Smooth muscle cell (in vitro differentiated cells): ENCODE data around the gene OSTF1. TPM values are rescaled to one million over a fixed set of nuclear protein-coding genes. Genes with fewer than 3 reads are reported as not detected.
A peak's percentile ranks its signal among the peaks of the same experiment; 100 is the strongest.

Experiments used
- DNase-seq: peaks from one replicate; lab custom pipeline; 2025; ENCODE audit not compliant: unreplicated experiment; lab: John Stamatoyannopoulos, UW
- H2AFZ ChIP-seq: fragments of 200-600 bp; sonication (generic); 2 replicates; pipeline ENCODE4 v1.6.0; 2016; ENCODE audit warnings: antibody characterized with exemption, low read depth, mild to moderate bottlenecking
- H3F3A ChIP-seq: fragments of 200-600 bp; sonication (generic); 2 replicates; pipeline ENCODE4 v1.6.0; 2017; ENCODE audit warnings: antibody characterized with exemption, low read depth
- H3K27ac ChIP-seq: fragments of 200-600 bp; sonication (generic); 2 replicates; pipeline ENCODE4 v1.5.1; 2016; ENCODE audit warnings: low read depth, mild to moderate bottlenecking
- H3K27me3 ChIP-seq: fragments of 200-600 bp; sonication (generic); 2 replicates; pipeline ENCODE4 v1.6.1; 2016; ENCODE audit warnings: low read depth, mild to moderate bottlenecking
- H3K36me3 ChIP-seq: fragments of 200-600 bp; sonication (generic); 2 replicates; pipeline ENCODE4 v1.5.1; 2016; ENCODE audit warnings: low read depth
- H3K4me1 ChIP-seq: fragments of 200-600 bp; sonication (generic); 2 replicates; pipeline ENCODE4 v1.5.1; 2016; ENCODE audit warnings: low read depth
- H3K4me2 ChIP-seq: fragments of 200-600 bp; sonication (generic); 2 replicates; pipeline ENCODE4 v1.6.0; 2016; ENCODE audit warnings: mild to moderate bottlenecking
- H3K4me3 ChIP-seq: fragments of 200-600 bp; sonication (generic); 2 replicates; pipeline ENCODE4 v1.5.1; 2016; ENCODE audit warnings: mild to moderate bottlenecking
- H3K79me2 ChIP-seq: fragments of 200-600 bp; sonication (generic); 2 replicates; pipeline ENCODE4 v1.6.0; 2016; ENCODE audit warnings: low read depth, mild to moderate bottlenecking
- H3K9ac ChIP-seq: fragments of 200-600 bp; sonication (generic); 2 replicates; pipeline ENCODE4 v1.6.0; 2016; ENCODE audit warnings: low read depth
- H3K9me3 ChIP-seq: fragments of 200-600 bp; sonication (generic); replicated peaks from 2 replicates; pipeline ENCODE4 v1.5.1; 2016; ENCODE audit warnings: low read depth
- H4K20me1 ChIP-seq: fragments of 200-600 bp; sonication (generic); 2 replicates; pipeline ENCODE4 v1.6.0; 2016; ENCODE audit warnings: low read depth
- whole genome bisulfite sequencing: methylation state at CpG from one replicate; pipeline ENCODE4 v1.1.7; 2016; ENCODE audit warnings: low lambda C conversion rate; 5-methylcytosine and 5-hydroxymethylcytosine counted together
- polyA plus RNA-seq: library from polyadenylated mRNA; unstranded; fragments of >200 nt; fragmentation: Nextera tagmentation; extraction: Ambion mirVana; gene quantifications from 2 replicates; pipeline ENCODE4 v1.2.1, GENCODE V29; 2016
- total RNA-seq: library from RNA; depleted of rRNA; stranded (reverse); fragments of >200 nt; gene quantifications from 2 replicates; pipeline ENCODE4 v1.2.3, GENCODE V29; 2014
- TF ChIP-seq, protein P1 (sequence below): fragments of 200-600 bp; sonication (generic); IDR thresholded peaks from 2 replicates; pipeline ENCODE4 v1.5.1; 2017; ENCODE audit warnings: borderline replicate concordance, mild to moderate bottlenecking, antibody characterized with exemption; ENCODE audit not compliant: insufficient read depth, poor library complexity, severe bottlenecking

OSTF1 gene
- total and polyA plus RNA-seq, 2 experiments from 2014 or later = 40.6 to 44.5 TPM

DNA sequence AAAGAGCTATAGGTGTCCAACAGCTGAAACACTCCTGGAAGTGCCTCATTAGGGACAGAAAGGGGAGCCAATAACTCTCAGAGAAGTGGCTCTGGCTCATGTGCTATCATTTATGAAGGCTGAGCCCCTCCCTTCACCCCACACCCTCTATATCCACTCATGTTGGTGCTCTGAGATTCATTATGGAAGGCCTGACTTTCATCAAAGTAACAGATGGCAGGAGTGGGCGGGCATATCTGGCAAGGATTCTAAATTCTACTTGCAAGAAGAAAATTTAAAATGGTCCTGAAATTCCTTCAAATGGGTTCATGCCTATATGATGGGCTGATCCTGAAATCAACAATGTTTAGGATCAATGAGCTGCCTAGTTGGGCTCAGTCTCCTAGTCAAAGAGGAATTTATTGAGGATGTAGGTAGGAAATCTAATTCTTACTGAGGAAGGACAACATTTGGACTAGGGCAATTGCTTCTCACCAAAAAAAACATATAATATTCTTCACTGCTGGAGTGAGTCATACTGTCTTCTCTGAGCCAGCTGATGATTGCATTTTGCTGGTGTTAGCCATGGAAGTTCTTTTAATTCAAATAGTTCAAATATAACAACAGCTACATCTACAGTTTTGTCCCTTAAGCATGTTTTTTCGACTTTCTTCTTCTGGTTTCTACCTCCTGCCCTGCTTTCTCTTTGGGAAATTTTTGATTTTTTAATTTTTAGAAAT is 23.8 kb upstream of the OSTF1 start:
- peak overlapping the region; percentile 32 for H3K4me2 ChIP-seq
- H3K9me3 ChIP-seq = no peaks in the 10 kb centered on the region
- 90% methylated on average over 2 of the region's 2 CpGs for WGBS
- no peak overlapping the region for H3K9ac ChIP-seq
- no peaks in the 10 kb centered on the region for H3K27me3 ChIP-seq
- H3K27ac ChIP-seq = peak overlapping the region; percentile 27
- H3K79me2 ChIP-seq = no peaks in the 10 kb centered on the region
- no peak for DNase-seq
- peaks cover 8% of the 10 kb centered on the region for H3F3A ChIP-seq
- H2AFZ ChIP-seq = no peak overlapping the region
- no peaks in the 10 kb centered on the region for H4K20me1 ChIP-seq
- TF ChIP-seq, protein P1, sequence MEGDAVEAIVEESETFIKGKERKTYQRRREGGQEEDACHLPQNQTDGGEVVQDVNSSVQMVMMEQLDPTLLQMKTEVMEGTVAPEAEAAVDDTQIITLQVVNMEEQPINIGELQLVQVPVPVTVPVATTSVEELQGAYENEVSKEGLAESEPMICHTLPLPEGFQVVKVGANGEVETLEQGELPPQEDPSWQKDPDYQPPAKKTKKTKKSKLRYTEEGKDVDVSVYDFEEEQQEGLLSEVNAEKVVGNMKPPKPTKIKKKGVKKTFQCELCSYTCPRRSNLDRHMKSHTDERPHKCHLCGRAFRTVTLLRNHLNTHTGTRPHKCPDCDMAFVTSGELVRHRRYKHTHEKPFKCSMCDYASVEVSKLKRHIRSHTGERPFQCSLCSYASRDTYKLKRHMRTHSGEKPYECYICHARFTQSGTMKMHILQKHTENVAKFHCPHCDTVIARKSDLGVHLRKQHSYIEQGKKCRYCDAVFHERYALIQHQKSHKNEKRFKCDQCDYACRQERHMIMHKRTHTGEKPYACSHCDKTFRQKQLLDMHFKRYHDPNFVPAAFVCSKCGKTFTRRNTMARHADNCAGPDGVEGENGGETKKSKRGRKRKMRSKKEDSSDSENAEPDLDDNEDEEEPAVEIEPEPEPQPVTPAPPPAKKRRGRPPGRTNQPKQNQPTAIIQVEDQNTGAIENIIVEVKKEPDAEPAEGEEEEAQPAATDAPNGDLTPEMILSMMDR = no peak
- no peaks in the 10 kb centered on the region for H3K36me3 ChIP-seq
- H3K4me3 ChIP-seq = no peak overlapping the region
- no peaks in the 10 kb centered on the region for H3K4me1 ChIP-seq

DNA sequence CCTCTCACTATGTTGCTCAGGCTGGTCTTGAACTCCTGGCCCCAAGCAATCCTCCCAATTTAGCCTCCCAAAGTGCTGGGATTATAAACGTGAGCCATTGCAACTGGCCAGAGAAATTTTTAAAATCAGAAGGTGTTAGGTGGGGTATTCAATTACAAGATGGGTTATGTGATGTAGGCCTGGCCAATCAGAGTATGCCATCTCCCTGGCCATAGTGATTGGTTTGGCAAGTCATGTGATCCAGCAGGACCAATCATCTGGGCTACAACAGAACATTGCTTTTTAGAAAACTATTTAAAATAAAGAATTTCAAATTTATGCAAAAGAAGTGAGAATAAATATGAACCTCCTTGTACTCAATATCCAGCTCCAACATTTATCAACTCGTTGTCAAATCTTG is 22.8 kb upstream of the OSTF1 start:
- no peaks in the 10 kb centered on the region for H3K9me3 ChIP-seq
- no peak overlapping the region for H3K27ac ChIP-seq
- no peaks in the 10 kb centered on the region for H4K20me1 ChIP-seq
- no peak overlapping the region for H3K4me3 ChIP-seq
- H3K79me2 ChIP-seq = no peaks in the 10 kb centered on the region
- H2AFZ ChIP-seq = no peak overlapping the region
- 70% methylated on average over 2 of the region's 2 CpGs for WGBS
- H3K4me1 ChIP-seq = no peaks in the 10 kb centered on the region
- DNase-seq = no peak
- no peaks in the 10 kb centered on the region for H3K27me3 ChIP-seq
- H3F3A ChIP-seq = peaks cover 8% of the 10 kb centered on the region
- no peaks in the 10 kb centered on the region for H3K36me3 ChIP-seq
- H3K9ac ChIP-seq = no peak overlapping the region
- no peak overlapping the region for H3K4me2 ChIP-seq
- TF ChIP-seq, protein P1 = no peak

DNA sequence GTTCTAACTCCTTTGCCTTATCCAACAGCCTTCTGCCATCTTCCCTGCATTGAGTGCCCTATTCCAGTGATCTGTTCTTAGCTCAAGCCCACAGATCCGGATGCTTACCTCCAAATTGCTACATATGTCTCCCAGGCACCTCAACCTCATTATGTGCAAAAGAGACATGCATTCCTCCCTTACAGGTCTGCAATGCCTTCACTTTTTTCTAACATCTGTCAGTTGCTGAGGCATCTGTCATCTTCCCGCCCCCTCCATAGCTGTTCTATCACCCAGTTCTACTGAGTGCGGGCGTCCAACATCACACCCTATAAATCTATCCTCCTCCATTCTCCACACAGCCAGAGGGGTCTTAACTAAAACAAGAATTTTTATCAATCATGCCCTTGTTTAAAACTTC is 20.4 kb upstream of the OSTF1 start:
- Histone ChIP-seq H3K9ac (no peak overlapping the region), H3K36me3 (no peaks in the 10 kb centered on the region), H3F3A (peaks cover 8% of the 10 kb centered on the region), H3K27ac (no peak overlapping the region), H3K9me3 (no peaks in the 10 kb centered on the region), H3K4me2 (no peak overlapping the region), H3K79me2 (no peaks in the 10 kb centered on the region), H4K20me1 (no peaks in the 10 kb centered on the region), H2AFZ (no peak overlapping the region), H3K27me3 (no peaks in the 10 kb centered on the region), H3K4me1 (no peaks in the 10 kb centered on the region), H3K4me3 (no peak overlapping the region)
- TF ChIP-seq, protein P1 = no peak
- 74% methylated on average over 4 of the region's 4 CpGs for WGBS
- DNase-seq = no peak

DNA sequence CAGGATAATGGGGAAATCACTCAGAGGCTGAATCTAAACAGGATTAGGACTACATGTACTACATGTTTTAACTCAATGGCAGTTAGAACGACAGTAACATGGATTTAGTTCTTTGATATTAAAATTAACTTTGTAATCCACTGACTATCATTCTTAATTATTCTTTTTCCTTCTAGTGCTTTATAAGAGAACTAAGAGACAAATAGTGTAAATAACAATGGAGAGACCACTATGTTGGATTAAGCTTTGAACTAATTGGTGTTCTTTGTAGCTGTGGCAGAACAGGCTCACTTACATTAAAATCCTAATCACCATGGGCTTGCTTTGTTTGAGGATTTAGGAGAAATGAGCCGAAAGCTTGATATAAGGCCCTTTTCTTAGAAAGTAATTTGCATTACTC is 19.1 kb upstream of the OSTF1 start:
- TF ChIP-seq, protein P1 = no peak
- no peak for DNase-seq
- H3K27ac ChIP-seq = peak overlapping the region; percentile 32
- H4K20me1 ChIP-seq = no peaks in the 10 kb centered on the region
- H3F3A ChIP-seq = peaks cover 3% of the 10 kb centered on the region
- H3K4me3 ChIP-seq = no peak overlapping the region
- no peaks in the 10 kb centered on the region for H3K79me2 ChIP-seq
- peak overlapping the region; percentile 21 for H2AFZ ChIP-seq
- H3K4me1 ChIP-seq = no peaks in the 10 kb centered on the region
- no peak overlapping the region for H3K9ac ChIP-seq
- H3K4me2 ChIP-seq = peak overlapping the region; percentile 31
- WGBS = 66% methylated on average over 2 of the region's 2 CpGs
- no peaks in the 10 kb centered on the region for H3K27me3 ChIP-seq
- no peaks in the 10 kb centered on the region for H3K36me3 ChIP-seq
- no peaks in the 10 kb centered on the region for H3K9me3 ChIP-seq
